ENCODE data around the gene APBA2.

GRCh38 chr15:28890711-28891495, 5.1 kb downstream of the APBA2 start:
- TF ChIP-seq CTCF (conservative IDR thresholded peaks at IDR 0.05; ENCODE audit: low read length) (no peak), EZH2phosphoT487 (IDR thresholded peaks at IDR 0.05; ENCODE audit: borderline replicate concordance) (no peak)
